ENCODE data around the gene GHRH.

The GHRH gene

GRCh38 chr20:37235065-37235464 lies 26.5 kb downstream of the GHRH start:
- DNase-seq, result no peak

- DNase-seq, result no peak
These were observed 27.4 kb downstream of the GHRH start for GRCh38 chr20:37234254-37234581.

DNA sequence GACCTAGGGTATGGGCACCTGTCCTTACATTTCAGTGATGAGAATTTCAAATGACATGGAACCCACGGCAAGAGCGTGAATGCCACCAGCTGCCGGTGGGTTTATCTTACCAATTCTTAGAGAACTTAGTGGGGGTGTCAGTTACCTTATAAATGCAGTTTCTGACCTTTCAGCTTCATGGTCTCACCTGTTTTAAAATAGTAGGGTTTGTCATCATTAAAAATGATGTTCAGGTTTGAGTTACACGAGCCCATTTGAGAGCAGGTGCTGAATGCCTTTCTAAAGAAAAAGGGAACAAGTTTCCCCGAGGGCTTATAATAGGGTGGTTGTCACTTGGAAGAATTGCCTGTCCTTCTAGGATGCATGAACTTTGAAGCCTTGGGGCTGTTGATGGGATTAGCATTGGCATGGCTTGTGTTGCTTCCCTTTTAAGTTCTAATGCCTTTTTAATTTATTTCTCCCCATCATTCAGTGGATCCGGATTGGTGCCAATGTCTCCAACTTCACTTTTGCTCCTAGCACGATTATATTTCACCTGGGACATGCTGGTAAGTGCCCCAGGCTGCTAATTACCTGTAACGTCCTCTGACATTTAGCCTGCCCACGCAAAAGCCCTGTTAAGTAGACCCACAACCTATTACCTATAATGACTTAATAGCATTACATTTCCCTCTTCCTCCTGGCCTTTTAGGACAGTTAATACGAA lies 27.9 kb downstream of the GHRH start:
- no peak for DNase-seq

GRCh38 chr20:37231947-37232630 lies 29.5 kb downstream of the GHRH start:
- no peak for DNase-seq

DNA sequence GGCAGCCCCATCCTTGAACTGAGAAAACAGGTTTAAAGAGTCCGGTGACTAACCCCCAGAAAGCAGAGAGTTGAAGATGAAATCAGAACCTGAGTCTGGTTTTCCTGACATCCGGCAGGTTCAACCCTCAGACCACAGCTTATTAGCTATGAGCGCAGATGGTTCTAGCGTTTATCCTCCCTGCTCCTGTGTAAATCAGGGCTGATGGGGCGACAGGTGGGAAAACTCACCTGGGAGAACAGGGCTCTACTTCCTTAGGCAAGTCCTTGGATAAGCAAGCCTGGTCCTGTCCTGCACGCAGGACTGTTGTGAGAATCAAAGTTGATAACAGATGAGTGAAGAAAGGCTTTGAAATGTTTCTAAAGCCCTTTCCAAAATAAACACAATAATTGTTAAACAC lies 31.4 kb downstream of the GHRH start:
- DNase-seq, result no peak

DNA sequence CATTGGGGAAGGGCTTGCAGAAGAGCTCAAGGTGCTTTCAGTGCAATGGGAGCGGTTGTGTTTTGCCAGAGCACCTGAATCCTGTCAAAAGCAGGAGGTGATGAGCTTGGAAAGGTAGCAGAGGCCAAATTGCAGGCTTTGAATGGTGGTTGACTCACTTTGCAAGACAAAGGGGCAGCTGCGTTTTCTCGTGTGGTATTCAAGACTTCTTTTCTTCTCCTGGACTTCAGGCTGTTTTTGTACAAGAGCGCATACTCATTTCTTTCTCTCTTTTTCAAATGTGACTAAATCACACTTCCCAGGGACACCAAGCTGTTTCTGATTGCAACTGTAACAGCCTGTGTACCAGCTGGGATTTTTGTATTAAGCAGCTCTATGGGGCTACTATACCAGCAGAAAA lies 32.3 kb downstream of the GHRH start:
- DNase-seq, result no peak

GRCh38 chr20:37228656-37229055 lies 33.0 kb downstream of the GHRH start:
- no peak for DNase-seq

DNA sequence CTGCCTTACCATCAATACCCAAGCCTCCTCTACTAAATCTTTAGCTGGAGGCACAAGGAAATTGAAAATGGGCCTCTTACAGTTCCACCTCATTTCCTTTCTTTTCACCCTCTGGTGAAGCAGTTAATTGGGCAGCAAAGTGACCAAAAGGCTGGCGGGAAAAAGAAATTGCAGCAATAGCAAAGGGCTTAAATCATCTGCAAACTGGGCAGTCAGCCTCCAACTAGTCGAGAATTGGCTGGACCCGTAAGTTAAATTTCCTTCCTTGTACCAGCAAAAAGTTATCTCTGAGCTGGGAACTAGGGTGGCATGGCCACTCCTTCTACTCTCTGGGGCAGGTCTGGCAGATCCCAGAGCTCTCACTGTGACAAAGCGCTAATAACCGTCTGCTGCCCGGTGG lies 33.5 kb downstream of the GHRH start:
- DNase-seq, result no peak

GRCh38 chr20:37226889-37227288 lies 34.7 kb downstream of the GHRH start:
- DNase-seq, result no peak

GRCh38 chr20:37225146-37225545 lies 36.5 kb downstream of the GHRH start:
- DNase-seq, result no peak

DNA sequence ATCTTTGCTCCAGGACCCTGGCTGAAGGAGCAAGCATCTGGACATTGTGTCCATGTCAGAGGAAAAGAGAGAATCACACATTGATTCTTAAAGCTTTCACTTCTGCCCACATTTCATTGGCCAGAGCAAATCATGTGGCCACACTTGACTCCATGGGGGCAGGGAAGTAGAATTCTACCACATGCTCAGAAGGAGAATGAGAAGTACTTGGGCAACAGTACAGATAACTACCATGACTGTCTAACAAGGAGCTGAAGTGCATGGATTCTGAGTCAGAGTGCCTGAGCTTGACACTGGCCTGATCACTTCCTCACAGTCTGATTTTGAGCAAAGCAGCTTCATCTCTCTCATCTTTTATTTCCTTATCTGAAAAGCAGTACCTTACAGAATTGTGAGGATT lies 38.6 kb downstream of the GHRH start:
- DNase-seq, result peak; percentile 18

DNA sequence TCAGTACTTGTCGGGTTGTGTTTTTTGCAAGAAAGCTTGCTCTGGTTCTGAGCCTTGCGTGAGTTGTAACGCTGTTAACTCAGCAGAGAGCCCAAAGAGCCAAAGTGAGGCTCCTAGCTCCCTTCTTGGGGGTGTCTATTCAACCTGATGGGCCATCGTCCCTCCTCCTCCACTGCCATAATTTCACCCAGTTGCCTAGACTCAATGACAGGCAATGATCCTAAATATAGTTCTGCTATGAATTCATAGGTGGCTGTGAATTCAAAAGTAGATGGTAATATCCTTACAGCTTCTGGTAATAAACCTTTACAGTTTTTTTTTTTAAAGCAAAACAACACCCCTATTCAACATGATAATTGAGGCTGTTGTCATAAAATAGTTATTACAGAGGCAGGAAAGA lies 39.5 kb downstream of the GHRH start:
- DNase-seq, result no peak

- no peak for DNase-seq
These were observed 40.9 kb downstream of the GHRH start for GRCh38 chr20:37220731-37221130.

DNA sequence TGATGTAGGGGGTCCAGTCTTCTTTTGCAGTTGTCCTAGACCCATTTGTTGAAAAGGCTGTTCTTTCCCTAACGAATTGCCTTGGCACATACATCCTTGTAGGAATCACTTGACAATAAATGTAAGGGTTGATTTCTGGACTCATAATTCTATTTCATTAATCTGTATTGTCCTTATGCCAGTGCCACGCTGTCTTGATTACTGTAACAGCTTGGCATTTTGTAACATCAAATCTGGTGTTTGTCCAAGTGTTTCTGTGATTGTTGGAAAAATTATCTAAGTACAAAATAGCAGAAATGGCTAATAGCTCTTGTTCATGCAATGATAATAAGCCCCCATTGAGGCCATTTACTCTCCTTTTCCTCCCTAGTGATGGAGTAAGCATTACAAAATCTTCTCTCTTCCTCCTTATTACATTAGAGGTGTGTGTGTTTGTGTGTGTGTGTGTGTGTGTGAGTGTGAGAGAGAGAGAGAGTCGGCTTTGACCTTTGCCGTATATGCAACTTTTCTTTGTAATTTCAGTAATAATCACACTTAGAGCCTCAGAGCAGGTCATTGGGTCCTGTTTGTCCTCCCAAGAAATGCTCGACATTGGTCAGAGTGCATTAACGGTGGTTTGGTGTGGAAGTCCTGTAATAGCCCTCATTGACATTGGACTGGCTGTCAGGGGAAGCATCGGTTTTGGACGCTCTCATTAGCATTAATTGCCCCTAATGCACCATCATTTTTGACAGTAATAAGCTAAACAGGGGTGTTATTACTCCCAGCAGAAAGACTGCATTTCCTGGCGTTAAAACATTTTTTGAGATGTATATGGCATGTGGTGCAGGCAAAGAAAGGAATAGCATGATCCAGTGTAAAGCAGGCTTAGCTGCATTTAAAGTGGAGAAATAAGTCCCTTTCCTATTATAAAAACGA lies 41.6 kb downstream of the GHRH start:
- no peak for DNase-seq

DNA sequence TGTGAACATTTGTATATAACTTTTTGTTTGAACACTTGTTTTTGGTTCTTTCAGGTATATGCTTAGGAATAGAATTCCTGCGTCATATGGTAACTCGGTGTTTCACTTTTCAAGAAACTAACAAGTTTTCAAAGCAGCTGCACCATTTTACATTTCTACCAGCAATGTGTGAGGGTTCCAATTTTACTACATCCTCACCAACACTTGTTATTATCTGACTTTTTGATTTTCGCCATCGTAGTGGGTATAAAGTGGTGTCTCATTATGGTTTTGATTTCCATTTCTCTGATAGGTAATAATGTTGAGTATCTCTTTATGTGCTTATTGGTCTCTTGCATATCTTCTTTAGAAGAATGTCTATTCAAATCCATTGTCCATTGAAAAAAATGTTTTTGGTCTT lies 42.6 kb downstream of the GHRH start:
- DNase-seq, result no peak

DNA sequence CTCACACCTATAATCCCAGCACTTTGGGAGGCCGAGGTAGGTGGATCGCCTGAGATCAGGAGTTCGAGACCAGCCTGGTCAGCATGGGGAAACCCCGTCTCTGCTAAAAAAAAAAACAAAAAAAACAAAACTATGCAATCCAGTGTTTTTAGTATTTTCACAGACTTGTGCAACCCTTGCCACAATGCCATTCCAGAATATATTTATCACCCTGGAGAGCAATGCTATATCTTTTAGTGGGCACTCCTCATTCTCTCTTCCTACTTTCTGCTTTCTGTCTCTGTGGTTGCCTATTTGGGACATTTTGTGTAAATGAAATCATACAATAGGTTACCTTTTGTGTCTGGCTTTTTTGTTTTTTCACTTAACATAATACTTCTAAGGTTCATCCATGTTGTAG lies 43.2 kb downstream of the GHRH start:
- no peak for DNase-seq

DNA sequence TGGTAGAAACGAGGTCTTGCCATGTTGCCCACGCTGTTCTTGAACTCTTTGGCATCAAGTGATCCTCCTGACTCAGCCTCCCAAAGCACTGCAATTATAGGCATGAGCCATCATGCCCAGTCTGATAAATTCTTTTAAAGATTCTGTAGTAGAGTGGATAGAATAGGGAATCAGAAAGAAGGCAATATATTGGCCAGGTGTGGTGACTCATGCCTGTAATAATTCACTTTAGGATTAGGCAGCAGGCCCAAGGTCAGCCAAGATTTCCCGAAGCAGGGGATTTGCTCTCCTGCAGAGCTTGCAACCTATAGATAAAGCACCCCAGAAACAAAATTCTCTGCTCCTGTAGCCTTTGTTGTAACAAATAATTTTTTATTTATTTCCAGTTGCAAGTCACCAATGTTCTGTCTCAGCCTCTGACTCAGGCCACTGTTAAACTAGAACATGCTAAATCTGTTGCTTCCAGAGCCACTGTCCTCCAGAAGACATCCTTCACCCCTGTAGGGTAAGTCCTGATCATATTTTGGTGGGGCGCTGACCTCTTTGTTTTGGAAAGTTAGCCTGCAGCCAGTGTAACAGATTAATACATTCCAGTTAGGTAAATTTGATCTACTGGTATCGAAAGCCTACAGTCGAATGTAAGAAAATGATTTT lies 51.8 kb downstream of the GHRH start:
- no peak for DNase-seq

- no peak for DNase-seq
These were observed 52.4 kb downstream of the GHRH start for GRCh38 chr20:37209193-37209592.

- no peak for DNase-seq
These were observed 54.4 kb downstream of the GHRH start for GRCh38 chr20:37207171-37207570.

DNA sequence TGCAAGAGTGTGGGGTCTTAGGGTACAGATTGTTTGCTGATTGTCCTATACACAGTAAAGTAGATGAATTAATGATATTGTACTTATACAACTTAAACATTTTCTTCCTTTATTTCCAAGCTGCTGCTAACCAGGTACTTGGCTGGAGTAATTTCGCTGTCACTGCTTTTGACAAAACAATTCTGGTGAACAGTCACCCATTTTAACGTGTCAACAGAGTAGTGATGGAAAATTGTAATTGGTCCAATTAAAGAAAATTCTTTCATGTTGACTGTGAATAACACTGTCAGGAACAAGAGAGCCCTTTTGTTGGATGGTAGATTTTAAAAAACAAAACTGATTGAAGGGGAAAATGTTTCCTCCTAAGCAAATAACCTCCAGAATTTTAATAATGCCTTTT lies 55.8 kb downstream of the GHRH start:
- no peak for DNase-seq

- DNase-seq, result no peak
These were observed 56.5 kb downstream of the GHRH start for GRCh38 chr20:37205130-37205529.

DNA sequence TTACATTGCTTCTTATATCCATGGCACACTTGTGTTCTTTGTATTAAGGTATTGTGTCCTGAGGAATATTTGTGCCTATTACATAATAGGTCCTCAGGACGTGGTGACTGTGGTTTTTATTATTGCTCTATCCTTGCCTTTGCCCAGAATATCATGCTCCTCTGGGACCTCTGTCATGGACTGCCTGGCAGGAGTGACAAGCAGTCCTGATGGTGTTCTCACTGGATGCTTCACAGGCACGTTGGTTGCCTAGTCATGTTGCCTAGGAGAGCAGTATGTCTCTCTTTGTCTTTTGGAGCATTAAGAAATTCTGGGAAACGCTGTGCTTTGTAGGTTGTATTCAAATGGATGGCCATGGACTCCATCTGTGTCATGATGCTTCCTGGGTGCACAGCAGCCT lies 57.6 kb downstream of the GHRH start:
- DNase-seq, result no peak

DNA sequence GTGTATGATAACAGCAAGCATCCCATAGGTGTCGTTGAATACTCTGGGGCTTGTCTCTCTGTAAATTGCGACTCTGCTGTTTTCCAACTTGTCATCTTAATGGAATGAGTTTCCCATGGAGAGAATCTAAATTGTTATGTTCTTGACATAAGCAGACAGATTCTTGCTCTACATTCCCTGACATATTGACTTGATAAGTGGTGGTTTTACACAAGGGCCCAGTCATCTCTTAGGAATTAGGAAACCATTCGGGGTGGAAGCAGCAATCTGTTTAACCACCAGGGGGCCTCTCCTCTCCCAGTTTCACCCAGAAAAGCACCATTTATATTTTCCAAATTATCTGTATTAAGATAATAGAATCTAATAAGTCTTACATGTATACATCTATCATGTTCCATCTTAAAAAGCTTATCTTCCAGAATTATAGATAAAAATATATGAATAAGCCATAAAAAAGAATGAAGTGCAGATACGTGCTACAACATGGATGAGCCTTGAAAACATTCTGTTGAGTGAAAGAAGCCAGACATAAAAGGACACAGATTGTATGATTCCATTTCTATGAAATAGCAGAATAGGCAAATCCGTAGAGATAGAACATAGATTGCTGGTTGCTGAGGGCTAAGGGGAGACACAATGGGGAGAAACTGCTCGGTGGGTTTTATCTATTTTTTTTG lies 59.2 kb downstream of the GHRH start:
- DNase-seq, result peak; percentile 24

Measured in activated CD4-positive, alpha-beta T cell treated with anti-CD3 and anti-CD28 coated beads, Interleukin-10, Interleukin-2, amounts not matched to agents 100 ng/mL and 50 ng/mL, durations not matched to agents 16 hours and 8 hours (primary cell).